ENCODE data around the gene PPM1M.
A peak's percentile ranks its signal among the peaks of the same experiment; 100 is the strongest.

PPM1M gene

GRCh38 chr3:52230889-52231499 is 14.6 kb upstream of the PPM1M start:
- no peak for DNase-seq (ENCODE audit: low read depth)

- peak; percentile 80 for DNase-seq (ENCODE audit: low read depth)
Observed at GRCh38 chr3:52231502-52232278, 13.9 kb upstream of the PPM1M start.

- DNase-seq (ENCODE audit: low read depth), result no peak
Observed at GRCh38 chr3:52232279-52233107, 13.1 kb upstream of the PPM1M start.

GRCh38 chr3:52233108-52233591 is 12.4 kb upstream of the PPM1M start:
- no peak for DNase-seq (ENCODE audit: low read depth)

GRCh38 chr3:52233968-52234367 is 11.6 kb upstream of the PPM1M start:
- no peak for DNase-seq (ENCODE audit: low read depth)

- DNase-seq (ENCODE audit: low read depth), result no peak
Observed at GRCh38 chr3:52234516-52235447, 10.8 kb upstream of the PPM1M start.

GRCh38 chr3:52236424-52236886 is 9.1 kb upstream of the PPM1M start:
- no peak for DNase-seq (ENCODE audit: low read depth)

- no peak for DNase-seq (ENCODE audit: low read depth)
Observed at GRCh38 chr3:52237006-52237656, 8.4 kb upstream of the PPM1M start.

- no peak for DNase-seq (ENCODE audit: low read depth)
Observed at GRCh38 chr3:52237657-52238172, 7.8 kb upstream of the PPM1M start.

- no peak for DNase-seq (ENCODE audit: low read depth)
Observed at GRCh38 chr3:52238193-52238760, 7.3 kb upstream of the PPM1M start.

GRCh38 chr3:52238761-52239701 is 6.5 kb upstream of the PPM1M start, which contains the start of gene TWF2:
Gene TWF2 (minus strand): TSS chr3:52239158. CDS start chr3:52239016, 142 bp downstream.
- peak; percentile 73 for DNase-seq (ENCODE audit: low read depth)

- DNase-seq (ENCODE audit: low read depth), result peak; percentile 27
Observed at GRCh38 chr3:52240059-52240885, 5.3 kb upstream of the PPM1M start.

GRCh38 chr3:52240886-52241370 is 4.6 kb upstream of the PPM1M start:
- DNase-seq (ENCODE audit: low read depth), result no peak

- no peak for DNase-seq (ENCODE audit: low read depth)
Observed at GRCh38 chr3:52242039-52242438, 3.5 kb upstream of the PPM1M start.

GRCh38 chr3:52243791-52244628 is 1.5 kb upstream of the PPM1M start:
- DNase-seq (ENCODE audit: low read depth), result no peak

- no peak for DNase-seq (ENCODE audit: low read depth)
Observed at GRCh38 chr3:52246264-52246620, 683 bp downstream of the PPM1M start.

Measured in stimulated activated CD8-positive, alpha-beta memory T cell treated with anti-CD3 and anti-CD28 coated beads, Interleukin-12 subunit alpha, Interleukin-12 subunit beta, amount 100 ng/mL, for 1 hour (primary cell).